Testis (tissue), 2 donors: ENCODE measurements around the gene PCNT.
"Not testable (repeated sequence)": the region's sequence is repeated elsewhere in the genome, so short reads cannot be mapped to it uniquely, and the experiment has no call there.

Experiments
- POLR2A ChIP-seq: fragments of 450-650 bp; IDR thresholded peaks from one replicate; pipeline ENCODE4 v1.6.1; 2017; ENCODE audit warnings: antibody characterized with exemption, mild to moderate bottlenecking, moderate library complexity
- TF ChIP-seq, protein P1 (sequence below), 3 experiments: fragments of 450-650 bp in 2 of 3; fragments of 200-600 bp in 1 of 3; sonication (generic) in 1 of 3; IDR thresholded peaks; one replicate each; pipeline ENCODE4 v1.5.1; 2016 to 2019; ENCODE audit warnings: antibody characterized with exemption in 3 of 3, mild to moderate bottlenecking in 2 of 3, moderate library complexity in 1 of 3

DNA sequence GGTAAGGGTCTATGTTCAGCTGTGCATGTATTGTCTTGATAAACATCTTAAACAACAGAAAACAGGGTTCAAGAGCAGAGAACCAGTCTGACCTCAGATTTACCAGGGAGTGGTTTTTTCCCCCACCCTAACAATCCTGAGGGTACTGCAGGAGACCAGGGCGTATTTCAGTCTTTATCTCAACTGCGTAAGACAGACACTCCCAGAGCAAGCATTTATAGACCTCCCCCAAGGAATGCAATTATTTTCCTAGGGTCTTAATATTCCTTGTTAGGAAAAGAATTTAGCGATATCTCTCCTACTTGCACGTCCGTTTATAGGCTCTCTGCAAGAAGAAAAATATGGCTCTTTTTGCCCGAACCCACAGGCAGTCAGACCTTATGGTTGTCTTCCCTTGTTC, 124.9 kb downstream of the PCNT start:
- TF ChIP-seq, protein P1, sequence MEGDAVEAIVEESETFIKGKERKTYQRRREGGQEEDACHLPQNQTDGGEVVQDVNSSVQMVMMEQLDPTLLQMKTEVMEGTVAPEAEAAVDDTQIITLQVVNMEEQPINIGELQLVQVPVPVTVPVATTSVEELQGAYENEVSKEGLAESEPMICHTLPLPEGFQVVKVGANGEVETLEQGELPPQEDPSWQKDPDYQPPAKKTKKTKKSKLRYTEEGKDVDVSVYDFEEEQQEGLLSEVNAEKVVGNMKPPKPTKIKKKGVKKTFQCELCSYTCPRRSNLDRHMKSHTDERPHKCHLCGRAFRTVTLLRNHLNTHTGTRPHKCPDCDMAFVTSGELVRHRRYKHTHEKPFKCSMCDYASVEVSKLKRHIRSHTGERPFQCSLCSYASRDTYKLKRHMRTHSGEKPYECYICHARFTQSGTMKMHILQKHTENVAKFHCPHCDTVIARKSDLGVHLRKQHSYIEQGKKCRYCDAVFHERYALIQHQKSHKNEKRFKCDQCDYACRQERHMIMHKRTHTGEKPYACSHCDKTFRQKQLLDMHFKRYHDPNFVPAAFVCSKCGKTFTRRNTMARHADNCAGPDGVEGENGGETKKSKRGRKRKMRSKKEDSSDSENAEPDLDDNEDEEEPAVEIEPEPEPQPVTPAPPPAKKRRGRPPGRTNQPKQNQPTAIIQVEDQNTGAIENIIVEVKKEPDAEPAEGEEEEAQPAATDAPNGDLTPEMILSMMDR (IDR thresholded peaks at IDR 0.05): not testable (repeated sequence)
- not testable (repeated sequence) for TF ChIP-seq POLR2A
